H9 (cell line): Measurements from ENCODE around the gene CHDH. TPM values are rescaled to one million over a fixed set of nuclear protein-coding genes. Genes with fewer than 3 reads are reported as not detected.

Experiments used
- DNase-seq: peaks from one replicate; pipeline ENCODE4 v3.0.0-alpha.2; 2017
- H2AFZ ChIP-seq: one replicate; pipeline ENCODE4 v1.6.1; 2013; ENCODE audit warnings: mild to moderate bottlenecking, low read length, control low read depth, moderate library complexity
- H2AK5ac ChIP-seq: 2 replicates; pipeline ENCODE4 v1.6.1; 2013; ENCODE audit warnings: low read length, control low read depth, mixed read lengths; ENCODE audit not compliant: insufficient read length
- H2BK120ac ChIP-seq: one replicate; pipeline ENCODE4 v1.6.1; 2013; ENCODE audit warnings: low read depth, mild to moderate bottlenecking, low read length, control low read depth, inconsistent platforms; ENCODE audit not compliant: poor library complexity, severe bottlenecking
- H2BK12ac ChIP-seq: 2 replicates; pipeline ENCODE4 v1.6.1; 2013; ENCODE audit warnings: low read length, control low read depth, mixed read lengths, low read depth; ENCODE audit not compliant: insufficient read length
- H2BK15ac ChIP-seq: 2 replicates; pipeline ENCODE4 v1.6.1; 2013; ENCODE audit warnings: low read depth, low read length, control low read depth
- H2BK20ac ChIP-seq: one replicate; pipeline ENCODE4 v1.6.1; 2013; ENCODE audit warnings: low read depth, mild to moderate bottlenecking, low read length, control low read depth, inconsistent platforms; ENCODE audit not compliant: poor library complexity, severe bottlenecking
- H2BK5ac ChIP-seq: 2 replicates; pipeline ENCODE4 v1.6.1; 2013; ENCODE audit warnings: low read length, control low read depth, mixed read lengths; ENCODE audit not compliant: insufficient read length
- H3K14ac ChIP-seq: 2 replicates; pipeline ENCODE4 v1.6.1; 2013; ENCODE audit warnings: low read length, control low read depth; ENCODE audit not compliant: insufficient read depth
- H3K18ac ChIP-seq: 2 replicates; pipeline ENCODE4 v1.6.1; 2013; ENCODE audit warnings: low read depth, mild to moderate bottlenecking, mixed read lengths, low read length, control low read depth; ENCODE audit not compliant: insufficient read length
- H3K23ac ChIP-seq: 2 replicates; pipeline ENCODE4 v1.6.1; 2013; ENCODE audit warnings: low read length, control low read depth, mixed read lengths, low read depth; ENCODE audit not compliant: insufficient read length
- H3K23me2 ChIP-seq: 2 replicates; pipeline ENCODE4 v1.6.1; 2013; ENCODE audit warnings: low read depth, mild to moderate bottlenecking, mixed read lengths, low read length, control low read depth; ENCODE audit not compliant: insufficient read length, poor library complexity, severe bottlenecking
- H3K27ac ChIP-seq: 2 replicates; pipeline ENCODE4 v1.5.1; 2013; ENCODE audit warnings: low read length, control low read depth, mixed read lengths, low read depth; ENCODE audit not compliant: insufficient read length
- H3K27me3 ChIP-seq: 2 replicates; pipeline ENCODE4 v1.6.1; 2013; ENCODE audit warnings: low read length, control low read depth, inconsistent platforms; ENCODE audit not compliant: insufficient read depth
- H3K4ac ChIP-seq: 2 replicates; pipeline ENCODE4 v1.6.1; 2013; ENCODE audit warnings: low read depth, mild to moderate bottlenecking, control low read depth, inconsistent platforms, low read length, moderate library complexity
- H3K4me1 ChIP-seq: 2 replicates; pipeline ENCODE4 v1.6.1; 2013; ENCODE audit warnings: low read length, control low read depth, inconsistent platforms; ENCODE audit not compliant: insufficient read depth
- H3K4me2 ChIP-seq: 2 replicates; pipeline ENCODE4 v1.6.1; 2013; ENCODE audit warnings: low read length, control low read depth, mixed read lengths; ENCODE audit not compliant: insufficient read length, insufficient read depth
- H3K56ac ChIP-seq: 2 replicates; pipeline ENCODE4 v1.6.1; 2013; ENCODE audit warnings: low read depth, mild to moderate bottlenecking, mixed read lengths, low read length, control low read depth; ENCODE audit not compliant: insufficient read length
- H3K79me1 ChIP-seq: 2 replicates; pipeline ENCODE4 v1.6.1; 2013; ENCODE audit warnings: low read depth, mild to moderate bottlenecking, moderate library complexity, low read length, control low read depth, inconsistent platforms; ENCODE audit not compliant: insufficient read depth, poor library complexity, severe bottlenecking
- H3K79me2 ChIP-seq: 2 replicates; pipeline ENCODE4 v1.6.1; 2013; ENCODE audit warnings: low read length, control low read depth, inconsistent platforms; ENCODE audit not compliant: insufficient read depth
- H3K9ac ChIP-seq: 2 replicates; pipeline ENCODE4 v1.6.1; 2013; ENCODE audit warnings: low read length, control low read depth, mixed read lengths; ENCODE audit not compliant: insufficient read length; ENCODE audit errors: extremely low read depth
- H3K9me3 ChIP-seq: one replicate; pipeline ENCODE4 v1.6.1; 2013; ENCODE audit warnings: low read depth, low read length, inconsistent platforms; ENCODE audit not compliant: control insufficient read depth
- H3T11ph ChIP-seq: one replicate; pipeline ENCODE4 v1.6.1; 2013; ENCODE audit warnings: mild to moderate bottlenecking, low read length, control low read depth, inconsistent platforms
- H4K20me1 ChIP-seq: one replicate; pipeline ENCODE4 v1.6.1; 2013; ENCODE audit not compliant: control insufficient read depth, insufficient read length, insufficient read depth
- H4K5ac ChIP-seq: 2 replicates; pipeline ENCODE4 v1.6.1; 2013; ENCODE audit warnings: low read depth, mild to moderate bottlenecking, mixed read lengths, low read length, control low read depth; ENCODE audit not compliant: insufficient read length
- H4K8ac ChIP-seq: replicated peaks from 2 replicates; pipeline ENCODE4 v1.6.1; 2013; ENCODE audit warnings: low read length, control low read depth, mixed read lengths, low read depth; ENCODE audit not compliant: insufficient read length
- H4K91ac ChIP-seq: 2 replicates; pipeline ENCODE4 v1.6.1; 2013; ENCODE audit warnings: low read depth, mild to moderate bottlenecking, moderate library complexity, mixed read lengths, low read length, control low read depth; ENCODE audit not compliant: insufficient read length
- H3K27ac Mint-ChIP-seq, 3 experiments: 2 replicates in 2 of 3; 3 replicates in 1 of 3; pipeline ENCODE4 v1.8.0; 2020 to 2021; ENCODE audit warnings: mixed read lengths in 3 of 3, mild to moderate bottlenecking in 1 of 3, moderate library complexity in 1 of 3
- H3K27me3 Mint-ChIP-seq: 2 replicates; pipeline ENCODE4 v1.8.0; 2021; ENCODE audit warnings: low read depth, mild to moderate bottlenecking, moderate library complexity, mixed read lengths
- H3K36me3 Mint-ChIP-seq, 3 experiments: 2 replicates in 2 of 3; 3 replicates in 1 of 3; pipeline ENCODE4 v1.8.0; 2020 to 2021; ENCODE audit warnings: low read depth in 3 of 3, mixed read lengths in 3 of 3; ENCODE audit not compliant: insufficient read depth in 1 of 3
- H3K4me1 Mint-ChIP-seq, 2 experiments: 2 replicates each; pipeline ENCODE4 v1.8.0; 2020; ENCODE audit warnings: mixed read lengths in 2 of 2
- H3K4me3 Mint-ChIP-seq, 2 experiments: 2 replicates in 1 of 2; 3 replicates in 1 of 2; pipeline ENCODE4 v1.8.0; 2020 to 2021; ENCODE audit warnings: mild to moderate bottlenecking in 2 of 2, mixed read lengths in 2 of 2, moderate library complexity in 1 of 2
- H3K9me3 Mint-ChIP-seq, 2 experiments: 2 replicates in 1 of 2; 3 replicates in 1 of 2; pipeline ENCODE4 v1.8.0; 2020; ENCODE audit warnings: mild to moderate bottlenecking in 2 of 2, mixed read lengths in 2 of 2, moderate library complexity in 1 of 2
- WGBS: extraction: QIAGEN DNeasy Blood & Tissue Kit; methylation state at CpG from one replicate; pipeline ENCODE4 v1.1.7; 2013; ENCODE audit warnings: missing lambda C conversion rate, low lambda C conversion rate, mixed read lengths; ENCODE audit not compliant: insufficient read length; ENCODE audit errors: extremely low coverage; 5-methylcytosine and 5-hydroxymethylcytosine counted together
- total RNA-seq: library from RNA; stranded (reverse); gene quantifications from 2 replicates; pipeline ENCODE4 v1.2.1, GENCODE V29; 2021
- TF ChIP-seq, protein P1 (sequence below): fragments of 200-600 bp; sonication (generic); conservative IDR thresholded peaks from 3 replicates; pipeline ENCODE4 v1.8.0; 2021; ENCODE audit warnings: antibody characterized with exemption, mild to moderate bottlenecking

The CHDH gene
- total RNA-seq, 1 experiment from 2014 or later = 11.0 TPM

DNA sequence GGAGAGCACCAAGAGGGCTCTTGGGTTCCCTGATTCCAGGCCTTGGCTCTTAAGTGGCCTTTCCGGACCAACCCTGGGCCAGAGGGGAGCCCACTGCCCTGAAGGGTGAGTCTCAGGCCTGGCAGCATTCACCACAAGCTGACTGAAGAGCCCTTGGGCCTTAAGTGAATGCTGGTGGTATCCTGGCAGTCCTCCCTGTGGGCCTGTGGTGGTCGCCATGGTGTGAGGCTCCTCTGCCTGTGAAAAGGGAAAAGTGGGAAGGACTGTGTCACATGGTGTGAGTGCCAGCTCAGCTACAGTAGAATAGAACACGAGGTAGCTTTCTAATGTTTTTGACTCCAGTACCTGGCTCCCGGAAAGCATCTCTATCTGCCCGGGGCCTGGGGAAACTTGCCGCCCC, 15.3 kb downstream of the CHDH start:
- Histone ChIP-seq H3K14ac (no peak overlapping the region), H3K27ac (no peak overlapping the region), H2BK120ac (no peak overlapping the region), H3K56ac (no peak overlapping the region), H2BK20ac (no peak overlapping the region), H3K9ac (no peak overlapping the region), H3K4me1 (no peaks in the 10 kb centered on the region), H2BK15ac (no peak overlapping the region), H2AK5ac (no peak overlapping the region), H3K79me2 (no peaks in the 10 kb centered on the region), H3K27me3 (no peaks in the 10 kb centered on the region), H3K23me2 (no peaks in the 10 kb centered on the region), H2BK12ac (no peak overlapping the region), H2AFZ (no peak overlapping the region), H4K5ac (no peak overlapping the region), H4K20me1 (no peaks in the 10 kb centered on the region), H3K9me3 (no peaks in the 10 kb centered on the region), H2BK5ac (no peak overlapping the region), H3K4me2 (no peak overlapping the region), H3K4ac (no peak overlapping the region), H3K79me1 (no peaks in the 10 kb centered on the region), H3T11ph (no peak overlapping the region), H4K91ac (no peak overlapping the region), H3K18ac (no peak overlapping the region), H3K23ac (no peak overlapping the region), H4K8ac (no peak overlapping the region)
- TF ChIP-seq, protein P1, sequence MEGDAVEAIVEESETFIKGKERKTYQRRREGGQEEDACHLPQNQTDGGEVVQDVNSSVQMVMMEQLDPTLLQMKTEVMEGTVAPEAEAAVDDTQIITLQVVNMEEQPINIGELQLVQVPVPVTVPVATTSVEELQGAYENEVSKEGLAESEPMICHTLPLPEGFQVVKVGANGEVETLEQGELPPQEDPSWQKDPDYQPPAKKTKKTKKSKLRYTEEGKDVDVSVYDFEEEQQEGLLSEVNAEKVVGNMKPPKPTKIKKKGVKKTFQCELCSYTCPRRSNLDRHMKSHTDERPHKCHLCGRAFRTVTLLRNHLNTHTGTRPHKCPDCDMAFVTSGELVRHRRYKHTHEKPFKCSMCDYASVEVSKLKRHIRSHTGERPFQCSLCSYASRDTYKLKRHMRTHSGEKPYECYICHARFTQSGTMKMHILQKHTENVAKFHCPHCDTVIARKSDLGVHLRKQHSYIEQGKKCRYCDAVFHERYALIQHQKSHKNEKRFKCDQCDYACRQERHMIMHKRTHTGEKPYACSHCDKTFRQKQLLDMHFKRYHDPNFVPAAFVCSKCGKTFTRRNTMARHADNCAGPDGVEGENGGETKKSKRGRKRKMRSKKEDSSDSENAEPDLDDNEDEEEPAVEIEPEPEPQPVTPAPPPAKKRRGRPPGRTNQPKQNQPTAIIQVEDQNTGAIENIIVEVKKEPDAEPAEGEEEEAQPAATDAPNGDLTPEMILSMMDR = no peak
- WGBS = no CpG with 5 or more reads among the region's 6 CpGs
- no peak for DNase-seq
- Mint-ChIP-seq H3K4me1 (peaks cover 0 to 4% of the 10 kb centered on the region in 2 experiments; a peak in 1 of 4 replicates), H3K4me3 (no peak overlapping the region), H3K36me3 (peaks cover 0 to 10% (median 0%) of the 10 kb centered on the region in 3 experiments; a peak in 6 of 7 replicates), H3K27me3 (no peaks in the 10 kb centered on the region), H3K27ac (no peak overlapping the region; a peak in 1 of 7 replicates), H3K9me3 (no peaks in the 10 kb centered on the region)
